Stimulated activated CD8-positive, alpha-beta memory T cell treated with anti-CD3 and anti-CD28 coated beads, Interleukin-7, amount 100 ng/mL, for 24 hours (primary cell): Measurements from ENCODE around the gene NLRP8.
"Not testable (repeated sequence)": the region's sequence is repeated elsewhere in the genome, so short reads cannot be mapped to it uniquely, and the experiment has no call there.

Experiments used
- DNase-seq: peaks from one replicate; pipeline ENCODE4 v3.0.0-alpha.2; 2020; ENCODE audit warnings: low read depth

Gene NLRP8

GRCh38 chr19:55947532-55947931 is at the start of gene NLRP8:
TSS of gene NLRP8 (plus strand) at chr19:55947832.
- DNase-seq = no peak

- no peak for DNase-seq
These were observed 48.7 kb upstream of the NLRP8 start for GRCh38 chr19:55898911-55899310.

GRCh38 chr19:55901369-55902079 is 46.1 kb upstream of the NLRP8 start:
- no peak for DNase-seq

GRCh38 chr19:55902080-55902751 is 45.4 kb upstream of the NLRP8 start:
- DNase-seq = no peak

- DNase-seq = no peak
These were observed 40.3 kb upstream of the NLRP8 start for GRCh38 chr19:55907286-55907685.

GRCh38 chr19:55907746-55908145 is 39.9 kb upstream of the NLRP8 start:
- no peak for DNase-seq

GRCh38 chr19:55909801-55910200 is 37.8 kb upstream of the NLRP8 start:
- DNase-seq = no peak

- no peak for DNase-seq
These were observed 34.7 kb upstream of the NLRP8 start for GRCh38 chr19:55912916-55913315.

GRCh38 chr19:55913643-55914268 is 33.9 kb upstream of the NLRP8 start:
- DNase-seq = no peak

GRCh38 chr19:55923556-55923955 is 24.1 kb upstream of the NLRP8 start:
- DNase-seq = no peak

- no peak for DNase-seq
These were observed 19.6 kb upstream of the NLRP8 start for GRCh38 chr19:55927991-55928390.

- DNase-seq = not testable (repeated sequence)
These were observed 18.4 kb upstream of the NLRP8 start for GRCh38 chr19:55929258-55929657.

GRCh38 chr19:55930996-55931515 is 16.6 kb upstream of the NLRP8 start:
- no peak for DNase-seq

- DNase-seq = no peak
These were observed 15.7 kb upstream of the NLRP8 start, which contains the start of gene NLRP13 for GRCh38 chr19:55931936-55932386. TSS of gene NLRP13 (minus strand) at chr19:55932336. CDS start at chr19:55932311, 25 bp downstream.

- no peak for DNase-seq
These were observed 12.4 kb upstream of the NLRP8 start for GRCh38 chr19:55935206-55935605.

- no peak for DNase-seq
These were observed 8.4 kb upstream of the NLRP8 start for GRCh38 chr19:55939206-55939605.

- no peak for DNase-seq
These were observed 7.3 kb upstream of the NLRP8 start for GRCh38 chr19:55940306-55940705.

GRCh38 chr19:55950566-55950965 is 2.9 kb downstream of the NLRP8 start:
- DNase-seq = not testable (repeated sequence)

- no peak for DNase-seq
These were observed 8.8 kb downstream of the NLRP8 start for GRCh38 chr19:55956431-55956830.

GRCh38 chr19:55958356-55958755 is 10.7 kb downstream of the NLRP8 start:
- no peak for DNase-seq

- DNase-seq = no peak
These were observed 12.5 kb downstream of the NLRP8 start for GRCh38 chr19:55959996-55960675.

GRCh38 chr19:55962186-55962585 is 14.6 kb downstream of the NLRP8 start:
- DNase-seq = no peak
